ENCODE measurements around the gene HRK. TPM values are rescaled to one million over a fixed set of nuclear protein-coding genes. Genes with fewer than 3 reads are reported as not detected.

Gene HRK
- total and polyA plus RNA-seq, 9 of the 15 experiments (the other 6 are each of a cell fraction or from before 2014, with no cell fraction given): 0.01 to 0.05 (median 0.04) TPM; not detected in 6

DNA sequence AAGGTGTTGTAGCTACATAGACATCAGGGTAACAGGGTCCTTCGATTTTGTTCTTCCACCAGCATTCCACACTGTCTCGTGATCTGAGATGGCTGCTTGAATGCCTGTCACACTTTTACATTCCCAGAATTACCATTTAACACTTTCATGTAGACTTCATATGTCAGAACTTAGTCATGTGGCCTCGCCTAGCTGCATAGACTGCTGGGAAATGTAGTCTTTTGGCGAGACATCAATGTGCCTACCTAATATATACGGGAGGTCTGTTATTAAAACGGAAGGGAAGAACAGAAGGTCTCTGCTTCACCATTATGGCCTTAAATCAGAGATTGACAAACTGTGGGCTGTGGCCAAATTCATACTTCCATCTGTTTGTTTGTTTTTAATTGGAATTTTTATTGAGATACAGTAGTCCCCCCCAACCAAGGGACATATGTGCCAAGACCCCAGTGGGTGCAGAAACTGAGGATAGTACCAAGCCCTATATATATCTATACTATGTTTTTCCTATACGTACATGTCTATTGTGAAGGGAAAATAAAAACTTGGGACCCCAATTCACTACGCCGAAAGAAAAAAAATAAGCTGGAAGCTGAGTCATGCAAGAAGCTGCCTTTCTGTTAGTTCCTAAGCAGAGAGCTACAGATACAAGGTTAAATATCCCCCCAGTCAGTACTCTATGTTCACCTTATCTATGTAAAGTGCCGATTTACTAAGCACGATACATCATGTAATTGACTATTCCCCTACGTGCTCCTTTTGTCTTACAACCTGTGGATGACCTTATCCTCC is 11.3 kb upstream of the HRK start (continued):
- no peak for TF ChIP-seq ZNF740 (CRISPR knock-in tag; IDR thresholded peaks at IDR 0.05)
- no peak for TF ChIP-seq ZNF740 (tag; IDR thresholded peaks at IDR 0.05)
- no peak for TF ChIP-seq CBX8 (IDR thresholded peaks at IDR 0.05; ENCODE audit: borderline replicate concordance, extremely low read depth, low read depth, low read length, poor library complexity, severe bottlenecking)
- no peak for TF ChIP-seq POLR2AphosphoS5 (IDR thresholded peaks at IDR 0.05; ENCODE audit: control insufficient read depth, insufficient read depth, low read depth, low read length)
- TF ChIP-seq ASH1L (IDR thresholded peaks at IDR 0.05; ENCODE audit: borderline replicate concordance, low read depth, partially characterized antibody): no peak
- no peak for TF ChIP-seq ZNF695 (CRISPR knock-in tag; IDR thresholded peaks at IDR 0.05)
- no peak for TF ChIP-seq TCFL5 (CRISPR knock-in tag; conservative IDR thresholded peaks at IDR 0.05)
- peak; percentile 1; the same call in 1 of the 2 replicates for TF ChIP-seq TFE3 (CRISPR knock-in tag; IDR thresholded peaks at IDR 0.05)
- TF ChIP-seq SRF (CRISPR knock-in tag; IDR thresholded peaks at IDR 0.05): no peak
- TF ChIP-seq BMI1 (IDR thresholded peaks at IDR 0.05; ENCODE audit: low read length): no peak
- TF ChIP-seq KDM5B (IDR thresholded peaks at IDR 0.05; ENCODE audit: insufficient replicate concordance, low read depth, low read length): no peak
- TF ChIP-seq, protein P1, sequence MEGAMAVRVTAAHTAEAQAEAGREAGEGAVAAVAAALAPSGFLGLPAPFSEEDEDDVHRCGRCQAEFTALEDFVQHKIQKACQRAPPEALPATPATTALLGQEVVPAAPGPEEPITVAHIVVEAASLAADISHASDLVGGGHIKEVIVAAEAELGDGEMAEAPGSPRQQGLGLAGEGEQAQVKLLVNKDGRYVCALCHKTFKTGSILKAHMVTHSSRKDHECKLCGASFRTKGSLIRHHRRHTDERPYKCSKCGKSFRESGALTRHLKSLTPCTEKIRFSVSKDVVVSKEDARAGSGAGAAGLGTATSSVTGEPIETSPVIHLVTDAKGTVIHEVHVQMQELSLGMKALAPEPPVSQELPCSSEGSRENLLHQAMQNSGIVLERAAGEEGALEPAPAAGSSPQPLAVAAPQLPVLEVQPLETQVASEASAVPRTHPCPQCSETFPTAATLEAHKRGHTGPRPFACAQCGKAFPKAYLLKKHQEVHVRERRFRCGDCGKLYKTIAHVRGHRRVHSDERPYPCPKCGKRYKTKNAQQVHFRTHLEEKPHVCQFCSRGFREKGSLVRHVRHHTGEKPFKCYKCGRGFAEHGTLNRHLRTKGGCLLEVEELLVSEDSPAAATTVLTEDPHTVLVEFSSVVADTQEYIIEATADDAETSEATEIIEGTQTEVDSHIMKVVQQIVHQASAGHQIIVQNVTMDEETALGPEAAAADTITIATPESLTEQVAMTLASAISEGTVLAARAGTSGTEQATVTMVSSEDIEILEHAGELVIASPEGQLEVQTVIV (CRISPR knock-in tag; IDR thresholded peaks at IDR 0.05; ENCODE audit: borderline replicate concordance): no peak
- no peak for TF ChIP-seq NR2C1 (IDR thresholded peaks at IDR 0.05)
- TF ChIP-seq NR2C1 (tag; IDR thresholded peaks at IDR 0.05): peak; percentile 25; the same call in 1 of the 2 replicates
- no peak for TF ChIP-seq E2F4 (CRISPR knock-in tag; IDR thresholded peaks at IDR 0.05; ENCODE audit: low read depth)
- TF ChIP-seq PHB2 (IDR thresholded peaks at IDR 0.05; ENCODE audit: low read depth): no peak
- no peak for TF ChIP-seq NR2C2 (CRISPR knock-in tag; IDR thresholded peaks at IDR 0.05)
- TF ChIP-seq NR2C2 (tag; IDR thresholded peaks at IDR 0.05): 0 out of 2 replicates have a peak, but pooled peaks have one; percentile 20
- TF ChIP-seq TRIM28 (IDR thresholded peaks at IDR 0.05): no peak
